GM18520 (cell line): ENCODE measurements around the gene UNC13C.

Experiments used
- ATAC-seq: cut with Tn5 transposase; IDR thresholded peaks from one replicate; pipeline ENCODE4 v1.9.1; 2021; ENCODE audit not compliant: unreplicated experiment

The UNC13C gene

GRCh38 chr15:54017251-54017650, 39.0 kb downstream of the UNC13C start:
- no peak for ATAC-seq

GRCh38 chr15:54017959-54018358, 39.7 kb downstream of the UNC13C start:
- no peak for ATAC-seq

GRCh38 chr15:54026258-54026657, 48.0 kb downstream of the UNC13C start:
- ATAC-seq, result no peak

- no peak for ATAC-seq
These were observed 48.6 kb downstream of the UNC13C start for GRCh38 chr15:54026891-54027290.

GRCh38 chr15:54029081-54029480, 50.8 kb downstream of the UNC13C start:
- ATAC-seq, result no peak

GRCh38 chr15:54032066-54032465, 53.8 kb downstream of the UNC13C start:
- no peak for ATAC-seq

- no peak for ATAC-seq
These were observed 55.2 kb downstream of the UNC13C start for GRCh38 chr15:54033356-54033860.

GRCh38 chr15:54033869-54034458, 55.7 kb downstream of the UNC13C start:
- ATAC-seq, result no peak

GRCh38 chr15:54035616-54036015, 57.4 kb downstream of the UNC13C start:
- no peak for ATAC-seq

GRCh38 chr15:54045397-54045796, 67.2 kb downstream of the UNC13C start:
- ATAC-seq, result no peak

- no peak for ATAC-seq
These were observed 67.9 kb downstream of the UNC13C start for GRCh38 chr15:54046093-54046492.

GRCh38 chr15:54064365-54064764, 86.1 kb downstream of the UNC13C start:
- no peak for ATAC-seq

GRCh38 chr15:54066403-54066802, 88.2 kb downstream of the UNC13C start:
- no peak for ATAC-seq

GRCh38 chr15:54082836-54083492, 104.7 kb downstream of the UNC13C start:
- ATAC-seq, result no peak

GRCh38 chr15:54083501-54083900, 105.3 kb downstream of the UNC13C start:
- no peak for ATAC-seq

GRCh38 chr15:54083991-54084390, 105.8 kb downstream of the UNC13C start:
- no peak for ATAC-seq

GRCh38 chr15:54088837-54089236, 110.6 kb downstream of the UNC13C start:
- no peak for ATAC-seq

GRCh38 chr15:54089776-54090175, 111.5 kb downstream of the UNC13C start:
- ATAC-seq, result no peak

- ATAC-seq, result no peak
These were observed 113.4 kb downstream of the UNC13C start for GRCh38 chr15:54091651-54092050.

GRCh38 chr15:54094661-54095060, 116.4 kb downstream of the UNC13C start:
- no peak for ATAC-seq

GRCh38 chr15:54097019-54097418, 118.8 kb downstream of the UNC13C start:
- no peak for ATAC-seq

GRCh38 chr15:54099010-54099409, 120.8 kb downstream of the UNC13C start:
- ATAC-seq, result no peak
